Activated T-cell treated with anti-CD3 and anti-CD28 coated beads for 1 hour (primary cell): ENCODE results near the gene ATP6V1B1.
"Not testable (repeated sequence)": the region's sequence is repeated elsewhere in the genome, so short reads cannot be mapped to it uniquely, and the experiment has no call there.

Experiments used
- DNase-seq: peaks from one replicate; pipeline ENCODE4 v3.0.0-alpha.2; 2020; ENCODE audit warnings: low read depth

The ATP6V1B1 gene

GRCh38 chr2:71006955-71007799, 71.5 kb downstream of the ATP6V1B1 start:
- no peak for DNase-seq

- no peak for DNase-seq
Observed at GRCh38 chr2:71008342-71008741, 72.6 kb downstream of the ATP6V1B1 start.

- DNase-seq: not testable (repeated sequence)
Observed at GRCh38 chr2:71011786-71012185, 76.1 kb downstream of the ATP6V1B1 start.
